DMS114 treated with DMSO at 0.1 percent for 48 hours (cell line): Measurements from ENCODE around the gene EGFLAM.
A peak's percentile ranks its signal among the peaks of the same experiment; 100 is the strongest.

Source experiments
- DNase-seq: peaks from one replicate; lab custom pipeline; 2025; ENCODE audit not compliant: unreplicated experiment; lab: John Stamatoyannopoulos, UW

Gene EGFLAM

GRCh38 chr5:38467353-38468040, 209.1 kb downstream of the EGFLAM start:
- DNase-seq, result no peak

DNA sequence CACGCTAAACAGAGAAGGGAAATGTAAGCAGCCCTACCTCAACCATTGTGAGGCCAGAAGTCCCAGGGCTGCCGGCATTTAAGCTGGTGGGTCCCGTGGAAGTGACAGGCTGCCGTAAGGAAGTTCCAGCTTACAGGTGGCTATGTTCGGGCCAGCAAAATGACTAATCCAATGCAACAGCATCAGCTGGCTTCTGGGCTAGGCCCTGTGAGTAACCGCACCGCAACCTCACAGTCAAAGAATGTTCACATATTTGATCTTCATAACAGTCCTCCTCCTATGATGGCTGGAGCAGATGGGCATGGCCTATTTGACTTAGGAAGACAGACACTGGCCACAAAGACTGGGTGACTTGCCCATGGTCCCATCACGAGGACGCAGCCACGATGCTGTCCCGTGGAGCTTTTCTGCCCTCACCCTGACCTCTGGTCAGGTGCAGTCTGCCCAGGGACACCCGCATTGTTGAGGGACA, 209.9 kb downstream of the EGFLAM start:
- DNase-seq, result no peak

DNA sequence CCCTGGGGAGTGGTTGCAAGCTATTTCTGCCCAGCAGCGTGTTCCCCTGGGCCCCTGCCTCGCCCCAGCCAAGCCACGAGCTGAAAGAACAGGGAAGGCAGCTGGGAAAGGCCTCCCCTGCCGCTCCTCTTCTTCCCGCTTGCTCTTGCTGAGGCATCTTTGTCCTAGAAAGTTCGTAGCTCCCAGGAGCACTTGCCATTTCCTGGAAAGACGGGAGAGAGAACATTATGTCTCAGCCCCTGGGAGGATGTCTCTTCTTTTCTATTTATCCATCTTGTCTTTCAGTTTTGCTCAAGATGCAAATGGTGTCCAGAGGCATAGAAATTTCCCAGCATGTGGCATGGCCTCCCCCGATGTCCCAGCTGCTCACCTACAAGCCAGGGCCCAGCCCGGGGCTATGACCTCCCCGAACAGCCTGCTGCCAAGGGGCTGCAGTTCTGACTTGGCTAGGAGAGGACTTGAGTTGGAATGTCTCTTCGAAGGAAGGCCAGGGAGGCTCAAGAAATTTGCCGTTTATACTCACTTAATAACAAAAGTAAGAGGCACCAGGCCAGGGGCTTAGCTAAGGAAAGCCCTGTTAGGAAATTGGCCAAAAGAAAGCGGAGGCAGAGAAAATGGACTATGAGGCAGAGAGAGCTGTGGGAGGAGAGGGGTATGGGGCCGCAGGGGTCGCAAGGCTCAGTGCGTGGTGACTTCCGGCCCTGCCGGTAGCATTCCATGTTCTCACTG, 210.8 kb downstream of the EGFLAM start:
- DNase-seq, result no peak

GRCh38 chr5:38469707-38470267, 211.4 kb downstream of the EGFLAM start:
- no peak for DNase-seq

GRCh38 chr5:38471709-38472108, 213.3 kb downstream of the EGFLAM start:
- no peak for DNase-seq

DNA sequence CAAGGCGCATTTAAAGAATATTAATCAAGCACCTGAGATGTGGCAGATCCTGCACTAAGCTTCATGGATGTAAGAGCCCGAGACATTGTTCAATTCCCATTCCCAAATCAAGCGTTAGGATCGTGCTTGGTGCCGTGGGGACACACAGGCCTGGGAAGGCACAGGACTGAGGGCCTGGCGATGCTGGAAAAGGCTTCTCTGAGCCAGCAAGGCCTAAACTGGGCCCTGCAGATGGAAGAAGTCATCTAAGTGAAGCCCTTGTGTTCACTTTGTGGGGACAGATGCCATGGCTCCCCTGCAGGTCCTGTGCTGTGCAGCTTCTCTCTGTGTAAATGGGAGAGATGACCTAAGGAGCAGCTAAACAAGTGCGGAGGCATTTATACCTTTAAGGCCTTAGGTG, 214.2 kb downstream of the EGFLAM start:
- DNase-seq, result no peak

DNA sequence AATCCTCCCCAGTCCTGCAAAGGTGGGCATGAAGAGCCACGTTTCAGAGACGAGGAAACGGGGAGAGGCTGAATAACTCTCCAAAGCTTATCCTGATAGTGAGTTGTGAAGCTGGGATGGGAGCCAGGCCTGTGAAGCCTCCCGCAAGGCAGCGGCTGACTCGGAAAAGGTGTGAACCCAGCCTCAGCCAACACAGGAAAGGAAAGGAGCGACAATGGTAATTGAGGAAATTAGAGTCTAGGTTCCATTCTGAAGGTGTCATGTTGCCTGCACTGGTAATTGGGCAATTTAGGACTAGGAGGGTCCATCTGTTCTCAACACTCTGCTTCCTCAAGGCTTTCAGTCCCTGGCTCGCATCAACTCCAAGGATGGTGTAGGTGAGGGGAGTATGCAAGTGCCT, 214.6 kb downstream of the EGFLAM start:
- DNase-seq, result no peak

GRCh38 chr5:38478166-38478565, 219.8 kb downstream of the EGFLAM start:
- DNase-seq, result no peak

DNA sequence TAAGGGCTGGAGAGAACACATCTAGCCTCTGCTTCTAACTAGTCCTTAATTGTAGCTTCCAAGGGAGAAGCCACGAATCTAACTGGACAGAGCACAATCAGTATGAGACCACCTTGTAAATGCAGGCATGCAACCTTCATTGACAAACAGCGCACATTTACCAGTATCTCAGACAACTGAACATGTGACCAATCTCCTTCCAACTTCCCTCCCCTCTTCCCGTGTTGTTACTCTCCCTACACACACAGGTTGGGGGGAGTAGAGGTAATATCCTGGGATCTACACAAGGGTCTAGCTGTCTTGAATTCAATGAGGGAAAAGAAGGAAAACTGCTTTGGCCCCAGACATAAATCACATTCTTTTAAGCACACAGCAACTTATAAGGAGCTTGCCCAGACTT, 220.5 kb downstream of the EGFLAM start:
- no peak for DNase-seq

- DNase-seq, result no peak
Observed at GRCh38 chr5:38479315-38479904, 221.1 kb downstream of the EGFLAM start.

DNA sequence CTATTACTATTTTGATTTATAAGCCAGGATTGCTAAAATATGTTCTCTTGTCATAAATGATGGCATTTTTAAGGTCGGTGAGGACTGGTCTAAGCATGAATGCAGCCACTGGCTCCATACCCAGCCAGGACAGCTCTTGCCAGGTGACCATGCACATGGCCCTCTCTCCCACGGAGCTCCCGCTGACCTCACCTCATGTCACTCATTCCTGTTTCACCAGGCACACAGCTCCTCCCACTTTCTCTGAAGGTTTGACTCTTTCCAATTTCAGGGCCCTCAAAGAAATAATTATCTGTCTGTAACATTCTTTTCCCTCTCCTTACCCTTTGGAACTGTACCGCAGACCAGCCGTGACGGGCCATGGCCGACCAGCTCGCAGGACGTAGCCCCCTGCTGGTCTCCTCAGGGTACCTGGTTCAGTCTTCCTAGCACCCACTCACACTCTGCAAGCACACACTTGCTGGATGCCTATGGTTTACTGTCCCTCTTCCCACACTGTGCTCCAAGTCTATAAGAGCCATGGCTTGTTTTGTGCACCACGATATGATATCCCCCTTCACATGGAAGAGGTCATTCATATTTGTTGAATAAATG, 225.5 kb downstream of the EGFLAM start:
- DNase-seq, result no peak

GRCh38 chr5:38494175-38494574, 235.8 kb downstream of the EGFLAM start:
- DNase-seq, result no peak

- no peak for DNase-seq
Observed at GRCh38 chr5:38494763-38495162, 236.4 kb downstream of the EGFLAM start.

- DNase-seq, result peak; percentile 9
Observed at GRCh38 chr5:38497946-38498345, 239.6 kb downstream of the EGFLAM start.

GRCh38 chr5:38500573-38501260, 242.4 kb downstream of the EGFLAM start:
- DNase-seq, result no peak

DNA sequence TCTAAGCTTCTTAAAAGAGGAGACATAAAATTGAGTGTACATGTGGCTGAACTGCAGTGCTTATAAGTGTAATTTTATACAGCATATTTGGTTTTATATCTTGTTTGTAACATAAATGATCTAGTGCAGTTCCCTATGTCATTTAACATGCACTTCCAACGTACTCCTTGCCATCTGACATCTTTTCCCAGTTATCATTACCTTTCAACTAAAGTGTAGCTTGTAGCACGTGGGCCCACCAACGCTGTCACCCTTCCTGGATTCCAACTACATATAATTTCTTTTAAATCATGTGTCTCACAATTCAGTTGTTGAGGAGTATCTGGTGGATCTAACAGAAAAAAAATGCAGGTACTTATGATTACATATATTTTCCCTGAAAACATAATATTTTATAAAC, 247.9 kb downstream of the EGFLAM start:
- DNase-seq, result no peak

DNA sequence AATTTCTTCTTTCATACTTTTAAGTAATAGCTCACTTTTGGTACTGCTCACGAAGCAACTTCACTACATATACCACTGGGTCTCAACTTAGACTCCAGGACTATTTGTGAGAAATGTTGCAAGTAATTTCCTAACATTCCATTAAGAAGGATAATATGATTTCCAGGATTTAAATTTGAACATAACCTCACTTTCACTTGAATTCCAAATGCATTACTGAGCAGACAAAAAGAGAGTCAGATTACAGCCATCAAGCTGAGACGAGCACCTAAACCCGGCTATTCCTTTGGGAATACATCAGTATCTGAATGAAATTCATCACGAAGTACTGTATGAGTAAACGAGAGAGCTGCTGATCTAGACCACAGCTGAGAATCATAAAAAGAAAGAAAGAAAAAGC, 250.8 kb downstream of the EGFLAM start:
- no peak for DNase-seq
